ENCODE data around the gene MMP28.

The MMP28 gene

DNA sequence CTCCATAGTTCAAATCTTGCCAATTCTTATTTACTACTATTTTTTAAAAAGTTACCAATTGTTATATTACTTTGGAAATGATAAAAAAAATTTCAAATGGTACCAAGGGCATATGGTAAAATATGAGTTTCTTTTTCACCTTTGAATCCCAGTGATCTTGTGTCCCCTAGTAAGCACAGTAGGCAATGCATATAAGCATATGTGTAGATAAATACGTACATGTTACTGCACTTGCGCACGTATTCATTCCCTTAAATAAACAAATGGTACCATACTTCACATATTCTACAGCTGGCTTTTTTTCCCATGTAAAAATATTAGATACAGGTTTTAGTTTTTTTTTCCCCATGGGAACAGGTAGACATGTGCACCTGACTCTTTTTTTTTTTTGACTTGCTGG, 45.7 kb upstream of the MMP28 start:
- no peak for DNase-seq
- H3K27ac ChIP-seq, result no peak overlapping the region
- in situ Hi-C loops (cut with HindIII; ENCODE audit: low pct_ligation_motif_present, low sequenced_read_pairs), result no loop called here
- peaks cover 79% of the 10 kb centered on the region for H3K36me3 ChIP-seq (replicated peaks)
- no peak overlapping the region for H3K4me3 ChIP-seq (ENCODE audit: low read depth, low read length)
- TF ChIP-seq, protein P1, sequence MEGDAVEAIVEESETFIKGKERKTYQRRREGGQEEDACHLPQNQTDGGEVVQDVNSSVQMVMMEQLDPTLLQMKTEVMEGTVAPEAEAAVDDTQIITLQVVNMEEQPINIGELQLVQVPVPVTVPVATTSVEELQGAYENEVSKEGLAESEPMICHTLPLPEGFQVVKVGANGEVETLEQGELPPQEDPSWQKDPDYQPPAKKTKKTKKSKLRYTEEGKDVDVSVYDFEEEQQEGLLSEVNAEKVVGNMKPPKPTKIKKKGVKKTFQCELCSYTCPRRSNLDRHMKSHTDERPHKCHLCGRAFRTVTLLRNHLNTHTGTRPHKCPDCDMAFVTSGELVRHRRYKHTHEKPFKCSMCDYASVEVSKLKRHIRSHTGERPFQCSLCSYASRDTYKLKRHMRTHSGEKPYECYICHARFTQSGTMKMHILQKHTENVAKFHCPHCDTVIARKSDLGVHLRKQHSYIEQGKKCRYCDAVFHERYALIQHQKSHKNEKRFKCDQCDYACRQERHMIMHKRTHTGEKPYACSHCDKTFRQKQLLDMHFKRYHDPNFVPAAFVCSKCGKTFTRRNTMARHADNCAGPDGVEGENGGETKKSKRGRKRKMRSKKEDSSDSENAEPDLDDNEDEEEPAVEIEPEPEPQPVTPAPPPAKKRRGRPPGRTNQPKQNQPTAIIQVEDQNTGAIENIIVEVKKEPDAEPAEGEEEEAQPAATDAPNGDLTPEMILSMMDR (IDR thresholded peaks at IDR 0.05; ENCODE audit: low read depth, low read length, missing control alignments), result no peak
- no peaks in the 10 kb centered on the region for H3K27me3 ChIP-seq (replicated peaks)

DNA sequence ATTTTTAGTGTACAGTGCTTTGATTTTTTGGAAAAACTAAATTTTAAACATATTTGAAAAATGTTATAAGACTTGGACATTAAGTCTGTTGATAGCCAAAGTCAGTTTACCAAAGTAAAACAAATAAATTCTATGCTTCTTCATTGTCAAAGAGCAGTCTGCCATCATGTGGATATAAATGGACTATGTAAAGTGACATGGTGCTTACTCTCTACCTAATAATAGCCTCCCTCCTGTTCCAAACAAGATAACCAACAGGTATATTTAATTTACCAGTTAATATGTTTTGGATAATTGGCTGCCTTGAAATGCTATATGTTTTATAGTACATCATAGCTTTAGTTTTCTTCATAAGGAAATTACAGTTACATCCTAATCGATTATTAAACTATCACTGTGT, 29.8 kb upstream of the MMP28 start:
- Histone ChIP-seq H3K27ac (no peak overlapping the region), H3K27me3 (replicated peaks) (no peaks in the 10 kb centered on the region), H3K36me3 (replicated peaks) (peaks cover 60% of the 10 kb centered on the region), H3K4me3 (ENCODE audit: low read depth, low read length) (no peak overlapping the region)
- DNase-seq, result no peak
- TF ChIP-seq, protein P1 (IDR thresholded peaks at IDR 0.05; ENCODE audit: low read depth, low read length, missing control alignments), result no peak
- in situ Hi-C loops (cut with HindIII; ENCODE audit: low pct_ligation_motif_present, low sequenced_read_pairs), result no loop called here

DNA sequence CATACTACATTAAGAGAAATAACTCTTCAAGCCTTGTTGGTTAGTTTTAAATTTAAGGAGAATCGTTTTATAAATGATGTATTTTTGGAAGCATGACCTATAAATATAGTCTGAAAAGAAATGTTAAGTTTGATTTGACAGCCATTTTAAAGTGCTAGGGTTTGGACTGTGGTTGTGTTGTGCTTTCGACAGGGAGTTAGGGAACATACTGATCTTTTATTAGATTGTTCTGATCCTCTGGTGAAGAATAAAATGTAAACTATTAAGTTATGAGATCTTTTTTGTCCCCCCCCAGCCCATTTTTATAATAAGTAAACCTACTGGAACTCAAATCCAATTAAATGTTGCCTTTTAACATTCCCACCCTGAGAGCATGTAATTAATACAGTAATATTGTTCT, 25.9 kb upstream of the MMP28 start:
- no peak overlapping the region for H3K27ac ChIP-seq
- in situ Hi-C loops (cut with HindIII; ENCODE audit: low pct_ligation_motif_present, low sequenced_read_pairs), result no loop called here
- TF ChIP-seq, protein P1 (IDR thresholded peaks at IDR 0.05; ENCODE audit: low read depth, low read length, missing control alignments), result no peak
- peaks cover 61% of the 10 kb centered on the region for H3K36me3 ChIP-seq (replicated peaks)
- no peak for DNase-seq
- H3K4me3 ChIP-seq (ENCODE audit: low read depth, low read length), result no peak overlapping the region
- H3K27me3 ChIP-seq (replicated peaks), result no peaks in the 10 kb centered on the region

DNA sequence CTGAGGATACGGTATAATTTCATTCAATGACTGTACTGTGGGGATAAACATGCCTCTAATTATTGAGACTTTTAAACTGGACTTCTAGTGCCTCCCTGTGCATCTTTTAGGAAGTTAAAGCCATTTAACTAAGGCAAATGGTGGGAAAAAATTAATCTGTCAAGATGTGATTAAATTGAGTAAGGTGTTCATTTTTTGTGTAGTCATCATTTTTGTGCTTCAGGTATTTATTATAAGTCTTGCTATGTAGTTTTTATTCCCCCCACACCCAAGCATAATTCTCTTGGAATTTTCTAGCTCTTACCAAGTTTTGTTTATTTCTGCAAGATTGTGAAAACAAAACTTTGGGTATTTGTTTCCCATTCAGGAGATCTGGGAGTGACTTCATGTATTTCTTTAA, 24.0 kb upstream of the MMP28 start:
- in situ Hi-C loops (cut with HindIII; ENCODE audit: low pct_ligation_motif_present, low sequenced_read_pairs), result no loop called here
- H3K4me3 ChIP-seq (ENCODE audit: low read depth, low read length), result no peak overlapping the region
- H3K27me3 ChIP-seq (replicated peaks), result no peaks in the 10 kb centered on the region
- peaks cover 48% of the 10 kb centered on the region for H3K36me3 ChIP-seq (replicated peaks)
- no peak for DNase-seq
- TF ChIP-seq, protein P1 (IDR thresholded peaks at IDR 0.05; ENCODE audit: low read depth, low read length, missing control alignments), result no peak
- no peak overlapping the region for H3K27ac ChIP-seq

DNA sequence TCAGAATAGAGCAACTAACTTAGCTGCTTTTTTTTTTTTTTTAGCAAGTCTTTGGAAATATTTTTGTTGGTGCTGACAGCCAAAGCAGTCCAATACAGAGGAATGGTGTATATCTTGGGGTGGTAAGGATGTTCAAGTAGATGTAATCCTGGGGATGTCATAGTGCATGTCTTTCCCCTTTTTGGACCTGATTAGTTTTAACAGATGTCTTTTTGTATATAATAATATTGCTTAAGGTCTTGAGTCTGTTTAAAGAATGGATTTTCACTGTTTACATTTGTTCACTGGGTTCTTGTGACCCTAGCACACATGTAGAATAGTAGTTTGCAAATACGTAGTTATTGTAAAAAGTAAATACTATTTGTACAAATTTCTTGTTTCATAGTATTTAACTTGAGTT, 21.8 kb upstream of the MMP28 start:
- TF ChIP-seq, protein P1 (IDR thresholded peaks at IDR 0.05; ENCODE audit: low read depth, low read length, missing control alignments), result no peak
- Histone ChIP-seq H3K27me3 (replicated peaks) (no peaks in the 10 kb centered on the region), H3K36me3 (replicated peaks) (peaks cover 30% of the 10 kb centered on the region), H3K27ac (no peak overlapping the region), H3K4me3 (ENCODE audit: low read depth, low read length) (no peak overlapping the region)
- in situ Hi-C loops (cut with HindIII; ENCODE audit: low pct_ligation_motif_present, low sequenced_read_pairs), result no loop called here
- no peak for DNase-seq

DNA sequence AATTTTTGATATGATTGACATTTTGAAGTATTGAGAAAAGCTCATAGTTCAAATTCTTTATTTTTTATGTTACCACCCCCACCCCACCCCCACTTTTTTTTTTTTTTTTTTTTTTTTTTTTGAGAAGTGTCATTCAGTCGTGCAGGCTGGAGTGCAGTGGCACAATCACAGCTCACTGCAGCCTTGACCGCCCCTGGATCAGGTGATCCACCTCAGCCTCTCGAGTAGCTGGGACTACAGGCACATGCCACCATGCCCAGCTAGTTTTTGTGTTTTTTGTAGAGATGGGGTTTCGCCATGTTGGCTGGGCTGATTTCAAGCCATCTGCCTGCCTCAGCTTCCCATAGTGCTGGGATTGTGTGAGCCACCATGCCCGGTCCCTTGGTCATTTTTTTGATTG, 21.3 kb upstream of the MMP28 start:
- TF ChIP-seq, protein P1 (IDR thresholded peaks at IDR 0.05; ENCODE audit: low read depth, low read length, missing control alignments), result no peak
- DNase-seq, result no peak

More for the DNA sequence above, 21.3 kb upstream of the MMP28 start:
- peaks cover 27% of the 10 kb centered on the region for H3K36me3 ChIP-seq (replicated peaks)
- in situ Hi-C loops (cut with HindIII; ENCODE audit: low pct_ligation_motif_present, low sequenced_read_pairs), result no loop called here
- no peaks in the 10 kb centered on the region for H3K27me3 ChIP-seq (replicated peaks)
- no peak overlapping the region for H3K27ac ChIP-seq
- no peak overlapping the region for H3K4me3 ChIP-seq (ENCODE audit: low read depth, low read length)

Measured in brain microvascular endothelial cell (primary cell).